Neural progenitor cell (in vitro differentiated cells): ENCODE measurements around the gene PET100. TPM values are rescaled to one million over a fixed set of nuclear protein-coding genes. Genes with fewer than 3 reads are reported as not detected.

Source experiments
- DNase-seq: peaks from one replicate; pipeline ENCODE4 v3.0.0-alpha.2; 2016; ENCODE audit warnings: low spot score
- H2AFZ ChIP-seq: fragments of 200-600 bp; sonication (generic); replicated peaks from 2 replicates; pipeline ENCODE4 v1.6.1; 2016; ENCODE audit warnings: antibody characterized with exemption
- H3F3A ChIP-seq: fragments of 200-600 bp; sonication (generic); 2 replicates; pipeline ENCODE4 v1.6.1; 2016; ENCODE audit warnings: antibody characterized with exemption, low read depth
- H3K27ac ChIP-seq: fragments of 200-600 bp; sonication (generic); 2 replicates; pipeline ENCODE4 v1.5.1; 2016; ENCODE audit warnings: mild to moderate bottlenecking
- H3K27me3 ChIP-seq: fragments of 200-600 bp; sonication (generic); 2 replicates; pipeline ENCODE4 v1.6.1; 2016; ENCODE audit warnings: mild to moderate bottlenecking, moderate library complexity
- H3K36me3 ChIP-seq: fragments of 200-600 bp; sonication (generic); 2 replicates; pipeline ENCODE4 v1.5.1; 2016
- H3K4me1 ChIP-seq: fragments of 200-600 bp; sonication (generic); 2 replicates; pipeline ENCODE4 v1.6.1; 2016; ENCODE audit warnings: mixed run types
- H3K4me2 ChIP-seq: fragments of 200-600 bp; sonication (generic); 2 replicates; pipeline ENCODE4 v1.6.1; 2016
- H3K4me3 ChIP-seq: fragments of 200-600 bp; sonication (generic); 2 replicates; pipeline ENCODE4 v1.5.1; 2016
- H3K79me2 ChIP-seq: fragments of 200-600 bp; sonication (generic); 2 replicates; pipeline ENCODE4 v1.6.1; 2016; ENCODE audit warnings: low read depth
- H3K9ac ChIP-seq: fragments of 200-600 bp; sonication (generic); 2 replicates; pipeline ENCODE4 v1.6.1; 2016
- H3K9me3 ChIP-seq: fragments of 200-600 bp; sonication (generic); 2 replicates; pipeline ENCODE4 v1.5.1; 2016; ENCODE audit warnings: low read depth
- H4K20me1 ChIP-seq: fragments of 200-600 bp; sonication (generic); 2 replicates; pipeline ENCODE4 v1.6.1; 2016; ENCODE audit warnings: low read depth
- H3K27ac Mint-ChIP-seq: 3 replicates; pipeline ENCODE4 v1.8.0; 2021; ENCODE audit warnings: mixed read lengths
- H3K27me3 Mint-ChIP-seq: 2 replicates; pipeline ENCODE4 v1.8.0; 2022; ENCODE audit warnings: low read depth, mild to moderate bottlenecking, inconsistent platforms, moderate library complexity, mixed read lengths; ENCODE audit not compliant: insufficient read depth
- H3K36me3 Mint-ChIP-seq: 3 replicates; pipeline ENCODE4 v1.8.0; 2021; ENCODE audit warnings: mixed read lengths
- H3K4me1 Mint-ChIP-seq: 3 replicates; pipeline ENCODE4 v1.8.0; 2021; ENCODE audit warnings: mixed read lengths
- H3K4me3 Mint-ChIP-seq: 3 replicates; pipeline ENCODE4 v1.8.0; 2021; ENCODE audit warnings: mild to moderate bottlenecking, moderate library complexity, mixed read lengths
- H3K9me3 Mint-ChIP-seq: 3 replicates; pipeline ENCODE4 v1.8.0; 2020; ENCODE audit warnings: mixed read lengths
- CTCF ChIP-seq: fragments of 200-600 bp; sonication (generic); IDR thresholded peaks from 2 replicates; pipeline ENCODE4 v1.5.1; 2017; ENCODE audit warnings: antibody characterized with exemption, mild to moderate bottlenecking
- EZH2 ChIP-seq: fragments of 200-600 bp; sonication (generic); IDR thresholded peaks from 2 replicates; pipeline ENCODE4 v1.6.1; 2017; ENCODE audit warnings: antibody characterized with exemption, mild to moderate bottlenecking, moderate library complexity
- EZH2phosphoT487 ChIP-seq: fragments of 200-600 bp; sonication (generic); IDR thresholded peaks from 2 replicates; pipeline ENCODE4 v1.6.1; 2017; ENCODE audit warnings: antibody characterized with exemption
- total RNA-seq: library from RNA; depleted of rRNA; stranded (reverse); fragments of >200 nt; gene quantifications from 2 replicates; pipeline ENCODE4 v1.2.3, GENCODE V29; 2015; ENCODE audit warnings: low replicate concordance

PET100 gene
- total RNA-seq, 1 donor from 2014 or later, result 30.3 TPM

- Mint-ChIP-seq H3K4me3 (peak overlapping the region; percentile 42), H3K4me1 (no peaks in the 10 kb centered on the region), H3K27me3 (peaks cover 22% of the 10 kb centered on the region), H3K36me3 (no peaks in the 10 kb centered on the region), H3K9me3 (no peaks in the 10 kb centered on the region), H3K27ac (no peak overlapping the region)
- Histone ChIP-seq H3K9ac (no peak overlapping the region), H3K4me2 (peak overlapping the region; percentile 84), H3K27me3 (peaks cover 26% of the 10 kb centered on the region), H3K79me2 (peaks cover 9% of the 10 kb centered on the region), H3F3A (peaks cover 22% of the 10 kb centered on the region), H3K4me3 (peak overlapping the region; percentile 63), H3K4me1 (no peaks in the 10 kb centered on the region), H3K36me3 (no peaks in the 10 kb centered on the region), H3K9me3 (no peaks in the 10 kb centered on the region), H4K20me1 (no peaks in the 10 kb centered on the region), H2AFZ (peak overlapping the region; percentile 60), H3K27ac (no peak overlapping the region)
- DNase-seq, result no peak
- no peak for TF ChIP-seq CTCF
- no peak for TF ChIP-seq EZH2phosphoT487
- TF ChIP-seq EZH2, result no peak
These were observed 6.7 kb downstream of the PET100 start for GRCh38 chr19:7636317-7636690.

- Histone ChIP-seq H3F3A (peaks cover 22% of the 10 kb centered on the region), H3K4me3 (peak within 1 kb of the TSS; percentile 63), H3K79me2 (peaks cover 3% of the 10 kb centered on the region), H3K4me2 (peak within 1 kb of the TSS; percentile 84), H2AFZ (peak within 1 kb of the TSS; percentile 60), H3K4me1 (no peaks in the 10 kb centered on the region), H3K27ac (no peak within 1 kb of the TSS), H3K36me3 (no peaks in the 10 kb centered on the region), H3K9ac (peak within 1 kb of the TSS; percentile 15), H4K20me1 (no peaks in the 10 kb centered on the region), H3K27me3 (peaks cover 26% of the 10 kb centered on the region), H3K9me3 (no peaks in the 10 kb centered on the region)
- H3K4me1 Mint-ChIP-seq, result no peaks in the 10 kb centered on the region
- DNase-seq, result peak; percentile 89
- peaks cover 19% of the 10 kb centered on the region for H3K27me3 Mint-ChIP-seq
- H3K36me3 Mint-ChIP-seq, result no peaks in the 10 kb centered on the region
- H3K4me3 Mint-ChIP-seq, result peak within 1 kb of the TSS; percentile 42
- no peak for TF ChIP-seq EZH2
- no peak for TF ChIP-seq EZH2phosphoT487
- TF ChIP-seq CTCF, result no peak
- no peaks in the 10 kb centered on the region for H3K9me3 Mint-ChIP-seq
- no peak within 1 kb of the TSS for H3K27ac Mint-ChIP-seq
These were observed 7.2 kb downstream of the PET100 start, which contains the start of gene STXBP2 for GRCh38 chr19:7636691-7637373. Gene STXBP2, plus strand, starts transcription at chr19:7637110. Its CDS starts 40 bp downstream, at chr19:7637150.

- Mint-ChIP-seq H3K4me3 (no peak overlapping the region), H3K9me3 (no peaks in the 10 kb centered on the region), H3K4me1 (no peaks in the 10 kb centered on the region), H3K27ac (no peak overlapping the region), H3K36me3 (no peaks in the 10 kb centered on the region), H3K27me3 (peaks cover 19% of the 10 kb centered on the region)
- H3K27ac ChIP-seq, result no peak overlapping the region
- H3K9me3 ChIP-seq, result no peaks in the 10 kb centered on the region
- TF ChIP-seq EZH2phosphoT487, result no peak
- TF ChIP-seq EZH2, result no peak
- TF ChIP-seq CTCF, result no peak
- H3K36me3 ChIP-seq, result no peaks in the 10 kb centered on the region
- peaks cover 26% of the 10 kb centered on the region for H3K27me3 ChIP-seq
- DNase-seq, result peak; percentile 36
- peak overlapping the region; percentile 15 for H3K9ac ChIP-seq
- peak overlapping the region; percentile 60 for H2AFZ ChIP-seq
- peak overlapping the region; percentile 84 for H3K4me2 ChIP-seq
- peaks cover 22% of the 10 kb centered on the region for H3F3A ChIP-seq
- H4K20me1 ChIP-seq, result no peaks in the 10 kb centered on the region
- H3K79me2 ChIP-seq, result no peaks in the 10 kb centered on the region
- H3K4me1 ChIP-seq, result no peaks in the 10 kb centered on the region
- peak overlapping the region; percentile 63 for H3K4me3 ChIP-seq
These were observed 8.0 kb downstream of the PET100 start for GRCh38 chr19:7637374-7638256.
